ENCODE results near the gene TTLL13. TPM values are rescaled to one million over a fixed set of nuclear protein-coding genes. Genes with fewer than 3 reads are reported as not detected.
"Not testable (repeated sequence)": the region's sequence is repeated elsewhere in the genome, so short reads cannot be mapped to it uniquely, and the experiment has no call there.

TTLL13 gene
- polyA plus RNA-seq, 1 donor from 2014 or later, result 0.33 TPM

DNA sequence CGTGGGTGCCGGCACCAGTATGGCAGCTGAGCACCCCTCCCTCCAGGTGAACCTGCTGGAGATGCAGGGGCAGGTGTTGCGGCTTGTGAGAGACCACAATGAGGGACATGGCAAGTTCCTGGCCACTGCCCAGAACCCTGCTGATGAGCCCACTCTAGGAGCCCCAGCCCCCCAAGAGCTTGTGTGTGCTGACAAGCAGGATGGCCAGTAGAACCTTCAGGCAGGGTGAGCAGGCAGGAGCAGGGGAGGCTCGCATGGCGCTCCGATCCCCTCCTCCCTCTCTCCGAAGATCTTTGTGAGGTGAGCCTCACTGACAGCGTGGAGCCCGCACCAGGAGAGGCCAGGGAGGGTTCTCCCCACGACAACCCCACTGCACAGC is 45.9 kb downstream of the TTLL13 start:
- no peaks in the 10 kb centered on the region for H3K9me2 ChIP-seq (ENCODE audit: insufficient read depth, low read length)
- H3K9me3 ChIP-seq (ENCODE audit: low read length), result no peaks in the 10 kb centered on the region
- H4K20me1 ChIP-seq (ENCODE audit: insufficient read depth), result no peaks in the 10 kb centered on the region
- no peak overlapping the region for H3K4me3 ChIP-seq (ENCODE audit: low read length)
- no peak overlapping the region for H3K27ac ChIP-seq (ENCODE audit: low read length)
- no peaks in the 10 kb centered on the region for H3K27me3 ChIP-seq (ENCODE audit: insufficient read depth, low read depth, low read length)
- no peaks in the 10 kb centered on the region for H3F3A ChIP-seq (ENCODE audit: insufficient read depth, low read length, poor library complexity, severe bottlenecking)
- H3K4me2 ChIP-seq (ENCODE audit: low read length), result no peak overlapping the region
- H3K79me2 ChIP-seq (replicated peaks; ENCODE audit: insufficient read depth, low read length), result no peaks in the 10 kb centered on the region
- no peaks in the 10 kb centered on the region for H3K36me3 ChIP-seq (ENCODE audit: insufficient read depth, low read length)
- H3K9ac ChIP-seq (ENCODE audit: low read length), result no peak overlapping the region
- TF ChIP-seq EZH2 (IDR thresholded peaks at IDR 0.05; ENCODE audit: borderline replicate concordance, insufficient read depth, low read length, poor library complexity, severe bottlenecking) (no peak), SMC3 (conservative IDR thresholded peaks at IDR 0.05; ENCODE audit: poor library complexity) (no peak), REST (IDR thresholded peaks at IDR 0.05; ENCODE audit: borderline replicate concordance) (no peak), EP300 (conservative IDR thresholded peaks at IDR 0.05; ENCODE audit: poor library complexity, severe bottlenecking) (no peak), POLR2AphosphoS5 (IDR thresholded peaks at IDR 0.05) (no peak), MXI1 (conservative IDR thresholded peaks at IDR 0.05; ENCODE audit: poor library complexity, severe bottlenecking) (no peak), RAD21 (conservative IDR thresholded peaks at IDR 0.05) (no peak)
- TF ChIP-seq, protein P1, sequence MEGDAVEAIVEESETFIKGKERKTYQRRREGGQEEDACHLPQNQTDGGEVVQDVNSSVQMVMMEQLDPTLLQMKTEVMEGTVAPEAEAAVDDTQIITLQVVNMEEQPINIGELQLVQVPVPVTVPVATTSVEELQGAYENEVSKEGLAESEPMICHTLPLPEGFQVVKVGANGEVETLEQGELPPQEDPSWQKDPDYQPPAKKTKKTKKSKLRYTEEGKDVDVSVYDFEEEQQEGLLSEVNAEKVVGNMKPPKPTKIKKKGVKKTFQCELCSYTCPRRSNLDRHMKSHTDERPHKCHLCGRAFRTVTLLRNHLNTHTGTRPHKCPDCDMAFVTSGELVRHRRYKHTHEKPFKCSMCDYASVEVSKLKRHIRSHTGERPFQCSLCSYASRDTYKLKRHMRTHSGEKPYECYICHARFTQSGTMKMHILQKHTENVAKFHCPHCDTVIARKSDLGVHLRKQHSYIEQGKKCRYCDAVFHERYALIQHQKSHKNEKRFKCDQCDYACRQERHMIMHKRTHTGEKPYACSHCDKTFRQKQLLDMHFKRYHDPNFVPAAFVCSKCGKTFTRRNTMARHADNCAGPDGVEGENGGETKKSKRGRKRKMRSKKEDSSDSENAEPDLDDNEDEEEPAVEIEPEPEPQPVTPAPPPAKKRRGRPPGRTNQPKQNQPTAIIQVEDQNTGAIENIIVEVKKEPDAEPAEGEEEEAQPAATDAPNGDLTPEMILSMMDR (IDR thresholded peaks at IDR 0.05; ENCODE audit: poor library complexity, severe bottlenecking), result no peak
- no peak overlapping the region for H2AFZ ChIP-seq (ENCODE audit: low read depth, low read length)

DNA sequence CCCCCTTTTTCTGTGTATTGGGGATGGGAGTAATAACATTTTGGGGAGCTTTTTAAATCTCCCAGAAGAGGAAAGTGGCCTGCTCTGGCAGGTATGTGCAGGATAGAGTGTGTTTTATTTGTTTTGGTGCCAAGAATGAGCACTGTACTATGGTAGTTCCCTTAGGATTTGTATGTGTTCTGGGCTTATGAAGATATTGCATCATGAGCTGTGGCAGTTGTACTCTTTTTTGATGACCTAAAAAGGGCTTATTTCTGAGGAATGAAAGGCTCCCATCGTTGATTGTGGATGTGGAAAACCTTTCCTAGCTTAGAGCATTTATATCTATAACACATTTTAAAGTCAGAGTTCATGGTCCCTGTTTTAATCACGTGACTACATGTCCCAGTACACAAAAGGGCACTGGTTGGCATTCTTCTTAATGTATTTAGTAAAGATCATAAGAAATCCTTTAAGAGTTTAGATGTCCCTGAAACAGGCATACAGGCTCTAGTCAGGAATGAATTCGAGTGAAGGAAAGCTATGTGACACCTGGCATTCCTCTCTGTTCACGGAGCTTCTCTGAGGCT is 47.0 kb downstream of the TTLL13 start:
- not testable (repeated sequence) for H3K4me2 ChIP-seq (ENCODE audit: low read length); H3K9me2 ChIP-seq (ENCODE audit: insufficient read depth, low read length); H3K9ac ChIP-seq (ENCODE audit: low read length); H4K20me1 ChIP-seq (ENCODE audit: insufficient read depth); H3K36me3 ChIP-seq (ENCODE audit: insufficient read depth, low read length); H3F3A ChIP-seq (ENCODE audit: insufficient read depth, low read length, poor library complexity, severe bottlenecking); H3K27ac ChIP-seq (ENCODE audit: low read length); H3K27me3 ChIP-seq (ENCODE audit: insufficient read depth, low read depth, low read length); H3K79me2 ChIP-seq (replicated peaks; ENCODE audit: insufficient read depth, low read length); H2AFZ ChIP-seq (ENCODE audit: low read depth, low read length); H3K9me3 ChIP-seq (ENCODE audit: low read length); H3K4me3 ChIP-seq (ENCODE audit: low read length)

DNA sequence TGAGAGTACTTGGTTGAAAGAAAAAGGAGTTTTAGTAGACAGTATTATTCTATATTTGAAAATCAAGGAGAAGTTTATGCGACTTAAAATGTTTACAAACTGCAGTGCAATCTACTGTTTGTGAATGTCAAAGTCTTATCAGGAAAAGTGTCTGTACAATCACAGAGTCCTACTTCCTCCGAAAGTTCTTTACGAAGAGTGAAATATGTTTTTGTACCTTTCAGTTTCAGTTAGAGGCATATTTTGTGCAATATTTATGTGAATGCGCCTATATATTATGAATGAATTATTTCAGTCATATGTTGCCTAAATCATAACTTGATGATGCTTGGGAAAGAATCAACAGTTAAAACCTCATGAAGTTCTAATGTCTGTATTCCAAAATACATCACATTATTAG is 47.7 kb downstream of the TTLL13 start:
- Histone ChIP-seq H3K27me3 (ENCODE audit: insufficient read depth, low read depth, low read length) (no peaks in the 10 kb centered on the region), H2AFZ (ENCODE audit: low read depth, low read length) (no peak overlapping the region), H3K4me2 (ENCODE audit: low read length) (no peak overlapping the region), H3K9me3 (ENCODE audit: low read length) (no peaks in the 10 kb centered on the region), H3K9me2 (ENCODE audit: insufficient read depth, low read length) (no peaks in the 10 kb centered on the region), H4K20me1 (ENCODE audit: insufficient read depth) (no peaks in the 10 kb centered on the region), H3K9ac (ENCODE audit: low read length) (no peak overlapping the region), H3K36me3 (ENCODE audit: insufficient read depth, low read length) (no peaks in the 10 kb centered on the region), H3K27ac (ENCODE audit: low read length) (no peak overlapping the region), H3F3A (ENCODE audit: insufficient read depth, low read length, poor library complexity, severe bottlenecking) (no peaks in the 10 kb centered on the region), H3K4me3 (ENCODE audit: low read length) (no peak overlapping the region), H3K79me2 (replicated peaks; ENCODE audit: insufficient read depth, low read length) (no peaks in the 10 kb centered on the region)
- TF ChIP-seq REST (IDR thresholded peaks at IDR 0.05; ENCODE audit: borderline replicate concordance), result no peak
